A673 (cell line): ENCODE data around the gene KIAA0825.

ENCODE experiments used
- CTCF ChIP-seq: fragments of 300-800, 200-600 bp; sonication (generic); conservative IDR thresholded peaks from 2 replicates; pipeline ENCODE4 v1.5.1; 2017; ENCODE audit warnings: low read depth, mild to moderate bottlenecking, antibody characterized with exemption, low read length, moderate library complexity, mixed read lengths
- EZH2 ChIP-seq: fragments of 200-600 bp; sonication (generic); IDR thresholded peaks from 2 replicates; pipeline ENCODE4 v1.6.1; 2017; ENCODE audit warnings: borderline replicate concordance, low read depth, mild to moderate bottlenecking, mixed read lengths, antibody characterized with exemption, low read length; ENCODE audit not compliant: poor library complexity, severe bottlenecking

DNA sequence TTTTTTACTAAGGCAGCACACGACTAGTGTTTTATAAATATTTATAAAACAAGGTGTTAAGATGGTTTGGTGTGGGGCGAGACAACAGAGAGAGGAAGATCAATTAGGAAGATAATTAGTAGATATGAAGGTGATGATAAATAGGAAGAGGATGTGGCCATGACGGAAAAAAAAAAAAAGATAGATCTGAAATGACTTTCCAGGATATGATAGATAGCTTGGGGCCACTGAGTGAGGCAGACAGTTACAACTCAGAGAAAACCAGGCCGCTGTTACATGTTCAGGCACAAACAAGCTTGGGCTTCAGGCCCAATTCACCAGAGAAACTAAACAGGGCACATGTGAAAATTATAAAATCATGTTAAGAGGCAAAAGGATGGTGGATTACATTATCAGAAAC lies 43.2 kb downstream of the KIAA0825 start:
- TF ChIP-seq CTCF: no peak
- TF ChIP-seq EZH2: no peak
